T-helper 9 cell (primary cell): Measurements from ENCODE around the gene AOX1.
"Not testable (repeated sequence)": the region's sequence is repeated elsewhere in the genome, so short reads cannot be mapped to it uniquely, and the experiment has no call there.

Experiments used
- DNase-seq: peaks from one replicate; pipeline ENCODE4 v3.0.0-alpha.2; 2020

The AOX1 gene

DNA sequence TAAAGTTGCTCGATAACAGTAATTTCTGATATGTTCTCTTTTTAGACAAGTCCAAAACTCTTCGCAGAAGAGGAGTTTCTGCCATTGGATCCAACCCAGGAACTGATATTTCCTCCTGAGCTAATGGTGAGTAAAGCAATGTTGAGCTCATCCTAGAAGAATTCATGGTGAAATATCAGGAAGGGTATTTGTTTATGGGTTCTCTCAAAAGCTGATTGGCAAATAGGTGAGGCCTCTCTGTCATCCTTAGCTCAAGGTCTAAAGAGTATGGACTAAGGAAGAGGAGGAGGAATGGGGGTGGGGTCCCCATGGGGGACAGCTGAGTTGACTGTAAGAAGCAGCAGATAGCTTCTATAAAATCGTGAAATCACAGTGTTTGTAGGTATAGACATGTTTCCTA, 18.2 kb downstream of the AOX1 start:
- DNase-seq: no peak

DNA sequence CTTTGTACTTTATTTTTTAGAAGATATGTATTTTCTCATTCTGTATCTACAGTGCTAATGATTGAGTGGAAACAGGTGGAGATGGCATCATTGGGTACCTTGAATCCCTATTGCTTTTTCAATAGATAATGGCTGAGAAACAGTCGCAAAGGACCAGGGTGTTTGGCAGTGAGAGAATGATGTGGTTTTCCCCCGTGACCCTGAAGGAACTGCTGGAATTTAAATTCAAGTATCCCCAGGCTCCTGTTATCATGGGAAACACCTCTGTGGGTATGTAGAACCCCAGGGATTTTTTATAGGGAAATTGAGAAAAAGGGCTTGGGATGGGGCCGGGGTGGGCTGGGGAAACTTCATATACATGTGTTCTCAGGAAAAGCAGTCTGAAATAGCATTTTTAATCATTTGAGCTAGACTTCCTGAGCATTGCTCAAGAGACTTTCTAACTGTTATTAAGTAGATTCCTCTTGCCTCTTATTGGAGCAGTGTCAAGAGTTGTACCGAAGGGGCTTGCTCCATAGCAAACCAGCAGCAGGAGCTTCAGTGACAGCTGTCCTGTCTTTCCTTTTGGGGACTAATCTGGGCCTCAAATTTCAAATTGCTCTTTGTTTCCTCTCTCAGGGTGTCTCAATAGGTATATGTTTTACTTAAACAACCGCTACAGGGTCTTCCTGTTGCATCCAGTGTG, 18.9 kb downstream of the AOX1 start:
- no peak for DNase-seq

DNA sequence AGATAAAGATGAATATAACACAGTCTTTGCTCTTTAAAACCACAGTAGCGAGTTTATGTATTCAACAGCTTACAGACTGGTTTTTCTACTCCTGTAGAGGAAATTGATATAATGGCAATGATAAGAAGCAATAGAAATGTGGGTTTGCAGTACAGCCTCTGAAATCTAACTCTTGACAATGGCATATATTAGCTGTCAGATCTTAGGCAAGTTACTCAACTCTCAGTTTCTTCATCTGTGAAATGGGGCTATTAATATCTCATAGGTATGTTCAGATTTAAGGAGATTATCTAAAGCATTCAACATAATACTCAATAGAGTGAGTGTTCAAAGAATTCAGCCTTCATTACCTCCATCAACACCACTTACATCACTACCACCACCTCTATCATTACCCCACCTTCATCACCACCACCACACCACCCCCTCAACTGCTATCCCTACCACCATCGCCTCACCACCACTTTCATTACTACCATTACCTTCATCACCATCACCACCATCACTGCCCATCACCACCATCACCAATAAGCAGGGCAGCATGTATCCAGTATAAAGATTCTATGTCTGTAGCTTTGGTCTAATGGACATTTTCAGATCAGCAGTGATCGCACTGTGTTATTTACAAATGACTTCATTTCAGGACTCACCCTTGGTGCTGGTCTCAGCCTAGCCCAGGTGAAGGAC, 22.7 kb downstream of the AOX1 start:
- no peak for DNase-seq

DNA sequence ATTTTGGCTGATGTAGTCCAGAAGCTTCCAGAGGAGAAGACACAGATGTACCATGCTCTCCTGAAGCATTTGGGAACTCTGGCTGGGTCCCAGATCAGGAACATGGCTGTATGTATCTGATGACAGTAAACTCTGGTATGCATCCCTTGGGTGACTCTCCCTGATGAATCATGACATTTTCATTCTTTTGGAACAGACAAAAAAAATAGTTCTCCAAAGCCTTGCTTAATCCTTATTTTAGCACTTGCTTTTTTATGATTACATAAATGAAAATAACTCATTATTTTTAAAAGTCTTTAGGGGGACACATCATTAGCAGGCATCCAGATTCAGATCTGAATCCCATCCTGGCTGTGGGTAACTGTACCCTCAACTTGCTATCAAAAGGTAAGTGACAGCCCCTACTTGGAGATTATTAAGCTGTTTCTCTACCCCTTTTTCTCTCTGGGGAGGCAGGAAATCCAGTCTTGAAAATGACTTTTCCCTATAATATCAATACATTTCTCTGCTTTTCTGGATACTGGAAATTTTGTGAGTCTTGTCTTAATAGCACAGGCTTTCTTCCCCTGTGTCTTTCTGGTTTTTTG, 23.3 kb downstream of the AOX1 start:
- no peak for DNase-seq

DNA sequence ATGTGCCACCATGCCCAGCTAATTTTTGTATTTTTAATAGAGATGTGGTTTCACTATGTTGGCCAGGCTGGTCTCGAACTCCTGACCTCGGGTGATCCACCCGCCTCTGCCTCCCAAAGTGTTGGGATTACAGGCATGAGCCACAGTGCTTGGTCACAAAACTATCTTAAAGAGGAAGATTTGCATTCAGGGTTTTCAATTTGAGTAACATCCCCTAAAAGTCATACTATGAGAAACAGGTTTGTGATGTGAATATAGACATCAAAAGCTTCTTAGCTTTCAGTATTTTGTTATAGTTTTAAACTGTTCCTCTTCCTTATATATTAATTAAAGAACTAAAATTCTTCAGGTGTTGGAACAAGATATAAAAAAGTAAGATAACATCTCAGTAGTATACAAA, 24.4 kb downstream of the AOX1 start:
- not testable (repeated sequence) for DNase-seq

DNA sequence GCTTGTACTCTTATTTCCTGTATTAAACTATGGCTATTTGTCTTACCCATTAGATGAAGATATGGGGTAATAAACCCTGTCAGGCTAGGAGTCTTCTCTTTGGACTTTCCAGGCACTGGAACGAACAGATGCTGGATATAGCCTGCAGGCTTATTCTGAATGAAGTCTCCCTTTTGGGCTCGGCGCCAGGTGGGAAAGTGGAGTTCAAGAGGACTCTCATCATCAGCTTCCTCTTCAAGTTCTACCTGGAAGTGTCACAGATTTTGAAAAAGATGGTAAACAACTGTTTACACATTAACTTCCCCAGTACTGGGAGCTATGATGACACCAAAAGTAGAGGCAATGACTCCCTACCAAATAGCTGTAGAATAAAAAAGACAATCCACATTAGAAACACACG, 27.9 kb downstream of the AOX1 start:
- DNase-seq: no peak

DNA sequence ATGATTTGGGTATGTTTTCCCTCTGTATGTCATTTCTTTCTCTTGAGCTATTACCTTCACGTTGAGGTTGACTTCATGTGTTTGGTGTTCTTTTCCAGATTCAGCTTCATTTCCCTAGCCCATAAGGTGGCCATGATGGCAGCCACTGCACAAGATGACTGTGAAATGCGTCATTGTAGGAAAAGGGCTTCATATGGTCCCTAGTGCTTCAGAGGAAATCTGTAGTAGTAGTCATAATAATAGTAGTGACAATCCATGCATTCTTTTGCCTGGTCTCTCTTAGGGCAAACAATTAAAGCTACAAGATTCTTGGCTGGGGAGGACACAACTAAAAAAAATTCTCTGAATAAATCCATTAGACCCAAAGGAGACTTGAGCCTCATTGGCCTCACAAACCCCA, 28.4 kb downstream of the AOX1 start:
- no peak for DNase-seq

DNA sequence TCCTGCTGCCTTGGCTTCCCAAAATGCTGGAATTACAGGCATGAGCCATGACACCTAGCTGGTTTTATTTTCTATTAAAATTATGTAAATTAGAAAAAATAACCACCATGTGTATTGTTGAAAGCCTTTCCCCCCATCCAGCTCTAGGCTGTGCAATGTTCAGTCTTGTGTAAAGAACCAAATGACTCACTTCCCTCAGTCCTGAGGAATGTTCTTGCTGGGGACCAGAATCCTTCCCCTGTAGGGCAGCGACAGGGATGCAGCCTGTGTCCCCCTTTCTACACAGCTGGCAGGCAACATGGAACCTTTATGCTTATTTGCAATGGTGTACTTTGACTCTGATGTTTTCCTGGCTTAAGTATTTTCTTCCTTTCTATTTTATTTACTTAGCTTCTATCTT, 29.4 kb downstream of the AOX1 start:
- DNase-seq: no peak

DNA sequence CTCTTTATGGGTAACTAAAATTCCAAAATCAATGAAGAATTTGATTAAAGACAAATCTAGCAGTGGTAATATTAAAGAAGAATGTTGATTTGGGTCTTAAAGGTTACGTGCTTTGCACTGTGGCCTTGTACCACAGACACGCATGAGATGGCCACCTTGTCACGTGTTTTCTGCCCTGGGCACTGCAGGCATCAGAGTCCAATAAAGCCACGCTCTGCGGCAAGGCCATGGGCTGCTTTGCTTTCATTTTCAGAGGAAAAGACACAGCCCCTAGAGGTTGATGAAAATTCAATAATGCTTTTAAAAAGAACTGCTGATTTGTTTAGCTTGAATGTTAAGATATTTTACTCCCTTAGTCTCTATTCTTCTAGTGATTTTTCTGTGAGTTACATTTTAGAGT, 30.4 kb downstream of the AOX1 start:
- DNase-seq: no peak

DNA sequence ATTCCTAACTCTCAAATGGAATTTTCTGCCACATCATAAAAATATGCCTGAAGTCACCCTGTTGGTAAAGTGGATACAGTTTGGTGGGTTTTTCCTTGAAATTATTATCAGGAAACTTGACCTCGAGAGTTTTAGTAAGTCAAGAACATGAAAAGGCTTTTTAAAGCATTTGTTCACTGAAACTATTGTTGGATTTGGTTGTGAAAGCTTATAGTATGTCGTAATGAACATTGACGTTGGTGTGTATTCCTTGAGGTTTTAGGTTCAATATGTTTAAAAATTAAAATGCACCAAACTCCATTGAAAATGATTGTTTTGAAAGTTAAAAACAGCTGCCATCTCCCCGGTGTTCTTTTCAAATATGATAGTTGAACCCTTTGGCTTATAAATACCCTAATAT, 30.8 kb downstream of the AOX1 start:
- no peak for DNase-seq

DNA sequence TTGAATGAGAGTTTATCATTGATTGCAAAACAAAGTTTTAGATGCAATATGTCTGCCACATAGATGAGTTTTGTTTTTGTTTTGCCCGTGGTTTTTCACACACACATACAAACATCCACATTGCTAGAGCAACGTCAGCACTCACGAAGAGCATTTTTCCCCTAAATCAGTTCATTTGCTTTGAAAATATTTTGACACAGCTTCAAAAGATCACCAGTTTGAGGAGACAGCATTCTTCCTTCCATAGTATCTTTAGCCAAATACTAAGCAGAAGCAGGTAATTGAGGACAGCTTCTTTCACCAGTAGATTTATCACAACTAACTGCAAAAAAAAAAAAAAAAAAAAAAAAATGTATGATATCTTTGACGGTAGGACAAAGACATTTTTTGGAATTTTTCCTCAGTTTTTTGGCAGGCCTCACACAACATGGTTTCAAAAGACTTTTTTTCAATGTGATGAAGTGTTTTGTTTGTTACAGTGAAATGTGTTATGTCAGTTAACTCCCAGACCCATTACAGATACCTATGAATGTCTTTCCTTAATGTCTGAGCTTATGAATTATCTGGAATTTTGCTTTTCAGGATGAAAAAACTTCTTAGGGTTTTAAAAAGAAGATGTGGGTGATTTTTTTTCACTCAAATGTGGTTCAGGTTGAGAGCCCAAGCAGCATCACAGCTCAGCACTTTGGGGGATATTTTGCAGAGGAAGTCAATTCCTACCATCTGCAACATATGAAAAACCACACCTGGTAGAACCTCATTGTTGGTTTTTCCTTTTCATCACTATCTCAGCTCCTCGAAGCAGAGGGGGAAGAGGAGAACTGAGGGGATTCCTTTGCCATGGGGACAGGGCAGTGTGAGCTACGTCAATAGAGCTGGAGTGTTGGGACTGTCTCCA, 31.6 kb downstream of the AOX1 start:
- DNase-seq: no peak

DNA sequence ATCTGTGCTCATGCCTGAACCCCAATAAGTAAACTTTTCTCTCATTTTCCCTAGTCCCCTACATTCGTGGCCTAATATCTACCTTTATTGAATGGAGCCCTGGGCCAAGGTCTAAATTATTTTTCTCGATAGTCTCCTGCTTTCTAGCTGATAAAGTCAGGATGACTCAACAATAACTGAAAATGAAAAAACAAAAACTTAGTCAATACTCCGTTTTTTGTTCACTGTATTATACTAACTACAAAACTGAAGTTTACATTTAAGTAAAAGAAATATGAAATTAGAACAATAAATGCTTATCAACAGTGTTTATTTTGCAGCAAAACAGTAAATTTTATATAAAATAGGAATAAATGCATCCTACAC, 32.2 kb downstream of the AOX1 start:
- DNase-seq: no peak

DNA sequence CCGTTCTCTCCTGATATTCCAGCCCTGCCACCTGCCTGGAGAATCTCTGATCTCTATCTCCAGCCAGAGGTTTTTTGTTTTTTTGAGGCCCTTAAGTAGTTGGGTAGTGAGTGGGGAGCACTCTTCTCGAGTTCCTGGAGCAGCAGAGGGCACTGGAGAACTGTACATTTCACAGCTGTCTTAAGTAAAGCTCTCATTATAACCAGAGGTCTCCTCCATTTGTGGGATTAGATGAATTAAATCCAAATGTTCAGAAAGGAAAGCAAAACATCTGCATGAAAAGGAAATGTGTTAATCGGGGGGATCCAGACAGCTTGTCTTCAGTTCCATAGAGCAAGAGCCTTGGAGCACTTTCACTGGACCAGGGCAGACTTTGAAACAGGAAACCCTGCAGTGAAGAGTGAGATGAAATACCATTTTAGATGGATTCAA, 32.8 kb downstream of the AOX1 start:
- DNase-seq: no peak

DNA sequence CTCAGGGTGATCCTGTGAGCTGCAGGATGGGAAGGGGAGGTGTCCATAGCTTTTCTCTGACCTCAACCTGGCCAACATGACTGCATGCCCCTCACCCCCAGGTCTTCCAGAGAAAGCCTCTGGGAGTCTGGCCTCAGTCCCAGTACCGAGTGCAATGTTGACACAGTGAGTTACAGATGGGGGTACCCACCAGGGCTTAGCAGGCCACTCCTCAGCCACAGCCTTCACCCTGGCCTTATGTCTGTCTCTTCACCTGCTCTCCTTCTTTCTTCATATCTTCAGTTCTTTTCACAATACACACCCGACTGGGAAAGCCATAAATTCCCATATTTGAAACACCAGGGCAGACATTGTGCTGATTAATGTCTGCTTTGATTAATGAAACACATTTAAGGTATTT, 33.5 kb downstream of the AOX1 start:
- DNase-seq: no peak

DNA sequence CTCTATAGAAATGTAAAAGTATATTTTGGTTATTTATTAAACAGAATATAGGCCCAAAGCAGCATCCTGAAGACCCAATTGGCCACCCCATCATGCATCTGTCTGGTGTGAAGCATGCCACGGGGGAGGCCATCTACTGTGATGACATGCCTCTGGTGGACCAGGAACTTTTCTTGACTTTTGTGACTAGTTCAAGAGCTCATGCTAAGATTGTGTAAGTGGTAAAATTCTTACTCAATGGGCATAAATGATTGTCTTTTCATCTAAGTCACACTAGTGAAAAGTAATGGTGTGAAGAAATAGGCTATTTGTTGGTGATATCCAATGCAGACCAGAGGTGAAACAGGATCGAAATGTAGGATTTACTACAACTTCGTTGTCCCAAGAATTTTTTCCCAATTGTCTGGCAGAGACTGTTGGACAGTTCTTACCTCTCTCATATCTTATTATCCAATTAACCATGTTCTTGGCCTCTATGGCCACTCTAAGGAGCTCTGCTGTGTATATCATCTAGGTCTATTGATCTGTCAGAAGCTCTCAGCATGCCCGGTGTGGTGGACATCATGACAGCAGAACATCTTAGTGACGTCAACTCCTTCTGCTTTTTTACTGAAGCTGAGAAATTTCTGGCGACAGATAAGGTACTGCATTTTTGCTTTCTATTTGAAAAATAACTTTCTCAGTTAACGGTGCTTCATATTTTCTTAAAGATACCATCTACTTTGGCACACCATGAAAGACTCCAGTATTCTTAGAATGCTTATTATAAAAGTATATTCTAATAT, 35.0 kb downstream of the AOX1 start:
- no peak for DNase-seq

DNA sequence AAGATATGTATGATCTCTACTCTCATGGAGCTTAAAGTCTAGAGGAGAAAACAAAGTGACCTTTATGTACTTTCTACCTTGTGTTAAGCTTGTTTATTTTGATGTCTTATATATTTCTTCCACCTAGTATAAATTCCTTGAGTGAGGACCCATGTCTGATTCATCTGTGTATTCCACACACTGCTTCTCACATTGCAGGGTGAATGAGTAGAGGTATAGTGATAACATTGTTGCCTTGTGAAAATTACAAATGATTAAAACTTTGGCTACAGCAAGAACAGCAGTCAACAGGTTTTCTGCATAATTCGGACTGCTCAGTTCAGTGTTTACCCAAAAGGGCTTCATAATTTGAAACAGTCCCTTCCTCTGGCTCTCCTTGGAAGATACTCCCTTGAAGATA, 36.3 kb downstream of the AOX1 start:
- no peak for DNase-seq

DNA sequence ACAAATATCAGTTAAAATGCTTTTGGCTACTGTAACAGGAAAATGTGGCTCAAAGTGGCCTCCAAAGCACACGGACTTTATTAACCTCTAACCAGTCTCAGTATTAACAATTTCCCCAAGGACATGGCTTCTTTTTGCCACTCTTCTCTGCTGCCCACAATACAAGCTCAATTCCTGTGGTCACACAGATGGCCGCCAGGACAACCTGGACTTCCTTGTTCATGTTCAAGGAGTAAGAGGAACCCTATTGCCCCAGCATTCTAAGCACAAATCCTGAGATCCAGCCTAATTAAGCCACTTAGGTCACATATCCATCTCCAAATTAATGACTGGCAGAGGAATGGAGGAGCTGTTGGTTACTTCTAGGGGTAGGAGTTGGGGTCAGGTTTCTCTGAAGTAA, 38.2 kb downstream of the AOX1 start:
- DNase-seq: no peak

DNA sequence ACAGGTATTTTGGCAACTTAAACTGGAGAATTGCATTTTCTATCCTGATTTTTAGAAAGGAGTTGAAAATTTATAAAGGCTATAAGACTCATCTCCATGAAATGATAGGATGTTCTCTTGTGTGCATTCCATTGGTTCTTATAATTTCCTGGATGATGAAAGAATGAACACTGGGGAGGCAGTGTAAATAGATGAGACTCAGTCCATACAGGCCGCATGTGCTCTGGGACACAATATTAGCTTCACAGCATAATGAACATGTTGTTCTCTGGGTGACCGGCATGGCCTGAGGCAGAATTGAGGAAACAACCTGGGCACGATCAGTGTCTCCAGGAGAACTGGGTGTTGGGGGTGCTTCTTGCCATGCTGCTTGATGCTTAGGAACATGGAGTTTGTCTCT, 38.8 kb downstream of the AOX1 start:
- no peak for DNase-seq

DNA sequence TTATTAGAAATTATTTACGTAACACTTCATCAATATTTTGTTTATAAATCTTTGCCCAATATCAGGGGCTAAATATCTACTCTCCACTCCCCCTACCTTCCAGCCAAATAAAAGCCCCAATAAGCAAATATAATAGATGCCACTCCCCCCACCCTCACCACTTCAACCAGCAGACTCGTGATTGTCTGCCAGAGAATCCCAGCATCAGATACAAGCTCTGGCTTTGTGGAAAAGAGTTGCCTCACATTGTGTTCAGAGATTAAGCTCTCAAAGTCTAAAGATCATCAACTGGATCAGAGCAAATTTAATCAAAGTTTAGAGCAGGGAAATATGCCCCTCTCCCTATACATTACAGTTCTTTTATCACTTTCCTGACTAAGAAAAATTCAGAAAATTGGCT, 39.5 kb downstream of the AOX1 start:
- no peak for DNase-seq

DNA sequence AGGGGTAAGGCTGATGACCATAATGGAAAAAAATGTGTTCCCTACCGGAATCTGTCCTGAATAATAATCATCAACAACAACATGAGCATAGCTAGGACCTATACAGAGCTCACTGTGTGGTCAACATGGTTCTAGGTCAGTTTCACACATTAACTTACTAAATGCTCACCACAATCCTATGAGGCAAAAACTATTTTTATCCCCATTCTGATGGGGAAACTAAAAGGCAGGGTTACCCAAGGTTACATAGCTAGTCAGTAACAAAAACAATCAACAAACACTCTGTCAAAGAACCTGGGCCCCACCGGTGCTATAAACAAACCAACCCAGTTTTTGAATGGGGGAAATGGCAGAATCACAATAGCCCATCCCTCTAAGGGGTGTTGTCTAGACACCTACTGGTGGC, 40.1 kb downstream of the AOX1 start:
- DNase-seq: no peak

DNA sequence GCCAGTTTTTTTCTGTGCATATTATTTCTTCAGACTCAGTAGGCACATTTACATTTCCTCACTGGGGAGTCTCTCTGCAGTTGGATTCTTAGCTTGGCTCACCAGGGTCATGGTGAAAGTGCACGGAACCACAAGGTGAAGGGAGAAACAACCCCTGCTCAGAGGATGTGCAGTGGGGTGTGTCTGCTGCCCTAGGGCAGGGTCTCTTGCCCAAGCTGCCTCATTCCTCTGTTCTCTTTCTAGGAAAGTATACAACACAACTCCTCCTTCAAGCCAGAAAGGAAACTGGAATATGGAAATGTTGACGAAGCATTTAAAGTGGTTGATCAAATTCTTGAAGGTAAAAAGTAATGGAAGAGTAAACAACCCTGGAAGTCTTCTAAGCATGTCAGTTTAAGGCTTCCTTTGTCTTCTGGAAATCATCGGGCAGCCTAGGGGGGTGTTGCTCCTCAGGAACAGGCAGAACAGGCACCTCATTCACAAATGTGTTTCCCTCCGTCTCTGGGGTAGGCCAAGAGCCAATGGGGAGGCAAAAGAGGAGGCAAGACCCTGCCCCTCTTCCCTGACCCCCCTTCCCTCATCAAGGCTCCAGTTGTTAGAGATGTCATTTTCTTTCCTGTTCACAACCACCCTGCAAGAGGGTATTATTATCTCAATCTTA, 41.4 kb downstream of the AOX1 start:
- DNase-seq: no peak

DNA sequence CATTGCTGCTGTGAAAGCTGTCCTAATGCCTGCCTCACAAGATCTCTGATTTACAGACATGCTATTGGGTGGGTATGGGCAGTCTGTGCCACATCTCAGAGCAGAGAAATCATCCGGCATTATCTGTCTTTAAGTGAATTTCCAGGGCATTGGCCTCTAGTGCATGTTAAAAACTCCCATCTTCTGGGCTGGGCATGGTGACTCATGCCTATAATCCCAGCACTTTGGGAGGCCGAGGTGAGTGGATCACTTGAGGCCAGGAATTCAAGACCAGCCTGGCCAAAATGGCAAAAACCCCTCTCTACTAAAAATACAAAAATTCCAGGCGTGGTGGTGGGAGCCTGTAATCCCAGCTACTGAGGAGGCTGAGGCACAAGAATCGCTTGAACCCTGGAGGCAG, 42.6 kb downstream of the AOX1 start:
- DNase-seq: not testable (repeated sequence)
